ENCODE results near the gene MATN1.

Gene MATN1

DNA sequence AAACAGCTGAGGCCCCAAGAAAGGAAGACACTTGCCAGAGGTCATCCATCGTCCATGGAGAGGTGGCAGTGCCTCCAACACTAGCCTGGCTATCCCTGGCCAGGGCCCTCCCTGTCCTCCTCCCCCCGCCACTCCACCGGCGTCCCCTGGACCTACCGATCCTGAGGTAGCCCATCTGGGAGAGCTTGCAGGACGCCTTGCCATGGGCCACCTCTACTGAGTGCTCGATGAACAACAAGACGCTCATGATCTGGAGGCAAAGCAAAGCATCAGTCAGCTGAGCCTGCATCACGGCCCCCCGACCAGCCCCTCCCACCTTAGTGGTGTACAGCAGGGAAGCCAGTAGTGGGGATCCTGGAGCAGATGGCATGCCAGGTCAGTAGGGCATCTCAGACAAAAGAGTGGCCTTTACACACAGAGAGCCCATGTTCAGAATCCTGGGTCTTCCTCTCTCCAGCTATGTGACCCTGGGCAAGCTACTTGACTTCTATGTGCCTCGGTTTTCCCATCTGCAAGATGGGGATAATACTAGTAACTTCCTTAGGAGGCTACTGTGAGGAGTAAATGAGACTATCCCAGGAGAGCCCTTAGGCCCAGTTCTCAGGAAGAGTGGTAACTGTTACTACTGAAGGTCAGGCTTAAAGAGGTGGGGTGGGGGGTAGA is 19.0 kb upstream of the MATN1 start:
- Histone ChIP-seq H3K4me3 (ENCODE audit: severe bottlenecking) (no peak overlapping the region), H3K9me3 (ENCODE audit: severe bottlenecking) (no peaks in the 10 kb centered on the region), H3K27ac (ENCODE audit: poor library complexity, severe bottlenecking) (no peak overlapping the region), H3K27me3 (ENCODE audit: insufficient read depth, poor library complexity, severe bottlenecking) (no peaks in the 10 kb centered on the region), H3K36me3 (ENCODE audit: low read depth) (no peaks in the 10 kb centered on the region), H3K4me1 (ENCODE audit: insufficient read depth, poor library complexity, severe bottlenecking) (peaks cover 19% of the 10 kb centered on the region)
- TF ChIP-seq, protein P1, sequence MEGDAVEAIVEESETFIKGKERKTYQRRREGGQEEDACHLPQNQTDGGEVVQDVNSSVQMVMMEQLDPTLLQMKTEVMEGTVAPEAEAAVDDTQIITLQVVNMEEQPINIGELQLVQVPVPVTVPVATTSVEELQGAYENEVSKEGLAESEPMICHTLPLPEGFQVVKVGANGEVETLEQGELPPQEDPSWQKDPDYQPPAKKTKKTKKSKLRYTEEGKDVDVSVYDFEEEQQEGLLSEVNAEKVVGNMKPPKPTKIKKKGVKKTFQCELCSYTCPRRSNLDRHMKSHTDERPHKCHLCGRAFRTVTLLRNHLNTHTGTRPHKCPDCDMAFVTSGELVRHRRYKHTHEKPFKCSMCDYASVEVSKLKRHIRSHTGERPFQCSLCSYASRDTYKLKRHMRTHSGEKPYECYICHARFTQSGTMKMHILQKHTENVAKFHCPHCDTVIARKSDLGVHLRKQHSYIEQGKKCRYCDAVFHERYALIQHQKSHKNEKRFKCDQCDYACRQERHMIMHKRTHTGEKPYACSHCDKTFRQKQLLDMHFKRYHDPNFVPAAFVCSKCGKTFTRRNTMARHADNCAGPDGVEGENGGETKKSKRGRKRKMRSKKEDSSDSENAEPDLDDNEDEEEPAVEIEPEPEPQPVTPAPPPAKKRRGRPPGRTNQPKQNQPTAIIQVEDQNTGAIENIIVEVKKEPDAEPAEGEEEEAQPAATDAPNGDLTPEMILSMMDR (IDR thresholded peaks at IDR 0.05; ENCODE audit: poor library complexity, severe bottlenecking): no peak
- ATAC-seq (ENCODE audit: low read depth) (no peak), DNase-seq (ENCODE audit: low spot score) (no peak)

DNA sequence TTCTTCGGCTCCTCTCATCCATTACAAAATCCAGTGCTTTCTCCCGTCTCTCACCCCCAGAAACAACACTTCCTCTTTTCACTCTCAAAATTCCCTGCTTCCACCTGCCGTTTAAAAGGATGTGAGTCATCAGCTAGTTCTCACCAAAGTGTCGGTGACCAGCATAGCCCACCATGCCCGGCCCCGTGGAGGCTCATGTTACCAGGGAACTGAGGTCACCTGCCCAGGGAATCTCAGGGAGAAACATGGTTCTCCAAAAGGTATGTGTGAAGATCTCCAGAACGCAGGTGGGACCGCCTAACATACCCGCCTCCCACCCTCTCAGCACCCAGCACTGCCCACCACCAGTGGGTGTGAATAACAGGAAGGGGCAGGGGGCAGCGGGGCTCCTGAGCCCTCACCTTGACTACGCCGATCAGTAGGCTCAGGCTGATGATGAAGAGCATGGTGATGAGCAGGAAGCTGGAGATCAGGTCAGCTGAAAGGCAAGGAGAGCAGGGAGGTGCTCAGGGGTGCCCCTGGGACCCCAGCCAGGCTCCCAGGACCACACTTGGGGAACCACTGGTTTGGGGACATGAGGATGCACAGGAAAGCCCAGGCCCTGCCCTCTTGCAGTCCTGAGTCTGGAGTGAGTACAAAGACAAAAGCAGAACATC is 18.0 kb upstream of the MATN1 start:
- DNase-seq (ENCODE audit: low spot score): no peak
- Histone ChIP-seq H3K4me1 (ENCODE audit: insufficient read depth, poor library complexity, severe bottlenecking) (peaks cover 19% of the 10 kb centered on the region), H3K4me3 (ENCODE audit: severe bottlenecking) (no peak overlapping the region), H3K9me3 (ENCODE audit: severe bottlenecking) (no peaks in the 10 kb centered on the region), H3K27me3 (ENCODE audit: insufficient read depth, poor library complexity, severe bottlenecking) (no peaks in the 10 kb centered on the region), H3K27ac (ENCODE audit: poor library complexity, severe bottlenecking) (no peak overlapping the region), H3K36me3 (ENCODE audit: low read depth) (no peaks in the 10 kb centered on the region)
- peak; percentile 47; the same call in 2 of the 3 replicates for ATAC-seq (ENCODE audit: low read depth)
- TF ChIP-seq, protein P1 (IDR thresholded peaks at IDR 0.05; ENCODE audit: poor library complexity, severe bottlenecking): no peak

DNA sequence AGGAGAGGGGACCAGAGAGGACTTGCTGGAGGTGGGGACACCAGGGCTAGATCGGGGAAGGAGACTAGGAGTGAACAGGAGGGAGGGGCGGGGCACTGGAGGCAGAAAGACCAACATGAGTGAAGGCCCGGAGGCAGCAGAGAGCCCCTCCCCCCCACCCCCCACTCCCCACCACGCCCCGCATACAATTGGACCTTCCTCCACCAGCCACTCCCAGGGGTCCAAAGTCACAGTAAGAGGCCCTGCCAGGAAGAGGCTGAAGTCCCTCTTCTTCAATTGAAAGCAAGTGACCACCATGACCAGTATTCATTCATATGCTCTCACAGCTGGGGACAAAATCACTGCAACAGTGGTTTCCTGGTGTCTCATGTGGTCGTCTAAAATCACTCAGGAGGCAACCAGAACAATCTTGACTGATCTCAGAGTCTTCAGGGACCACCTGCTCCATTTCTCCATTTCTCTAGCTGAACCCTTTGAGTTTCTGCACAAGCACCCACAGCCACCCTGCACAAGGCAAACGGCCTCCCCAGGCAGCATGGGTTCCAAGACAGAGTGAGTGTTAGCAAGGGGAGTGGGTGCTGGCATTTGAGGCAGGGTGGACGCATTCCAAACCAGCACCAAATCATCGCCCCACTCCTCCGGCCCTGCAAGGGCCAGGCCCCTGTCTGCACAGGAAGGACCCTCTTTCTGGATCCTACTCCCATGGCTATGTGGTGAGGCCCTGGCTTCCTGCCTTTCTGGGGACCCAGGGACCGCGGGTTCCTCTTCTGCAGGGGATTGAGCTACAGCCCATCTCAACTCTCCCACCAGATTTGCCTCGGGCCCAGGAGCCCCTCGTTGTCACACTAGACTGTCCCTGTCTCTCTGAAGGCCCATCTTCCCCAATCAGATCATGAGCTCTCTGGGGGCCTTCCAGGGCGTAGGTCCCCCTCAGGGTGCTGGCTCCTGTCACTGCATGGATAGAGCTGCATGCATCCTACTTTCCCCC is 17.2 kb upstream of the MATN1 start:
- Histone ChIP-seq H3K4me3 (ENCODE audit: severe bottlenecking) (no peak overlapping the region), H3K4me1 (ENCODE audit: insufficient read depth, poor library complexity, severe bottlenecking) (peaks cover 19% of the 10 kb centered on the region), H3K27me3 (ENCODE audit: insufficient read depth, poor library complexity, severe bottlenecking) (no peaks in the 10 kb centered on the region), H3K9me3 (ENCODE audit: severe bottlenecking) (no peaks in the 10 kb centered on the region), H3K36me3 (ENCODE audit: low read depth) (no peaks in the 10 kb centered on the region), H3K27ac (ENCODE audit: poor library complexity, severe bottlenecking) (no peak overlapping the region)
- ATAC-seq (ENCODE audit: low read depth): no peak
- no peak for DNase-seq (ENCODE audit: low spot score)
- TF ChIP-seq, protein P1 (IDR thresholded peaks at IDR 0.05; ENCODE audit: poor library complexity, severe bottlenecking): no peak

DNA sequence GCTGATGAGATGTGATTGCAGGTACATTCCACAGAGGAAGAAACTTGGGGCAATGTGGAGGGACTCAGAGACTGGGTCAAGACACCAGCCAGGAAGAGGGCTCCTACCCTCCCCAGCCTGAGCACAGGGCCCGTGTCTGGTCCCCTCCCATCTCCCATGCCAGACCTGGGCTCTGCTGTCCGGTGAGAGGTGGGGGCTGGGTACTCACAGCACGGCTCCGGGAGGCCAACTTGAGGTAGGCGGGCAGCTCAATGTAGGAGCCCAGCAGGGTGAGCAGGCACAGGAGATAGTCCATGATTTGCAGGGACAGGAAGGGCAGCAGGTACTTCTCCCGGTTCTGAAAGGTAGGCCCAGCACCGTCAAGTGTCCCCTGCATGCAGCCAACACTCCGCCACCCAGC is 16.2 kb upstream of the MATN1 start:
- Histone ChIP-seq H3K4me3 (ENCODE audit: severe bottlenecking) (no peak overlapping the region), H3K9me3 (ENCODE audit: severe bottlenecking) (no peaks in the 10 kb centered on the region), H3K4me1 (ENCODE audit: insufficient read depth, poor library complexity, severe bottlenecking) (peaks cover 19% of the 10 kb centered on the region), H3K36me3 (ENCODE audit: low read depth) (no peaks in the 10 kb centered on the region), H3K27me3 (ENCODE audit: insufficient read depth, poor library complexity, severe bottlenecking) (no peaks in the 10 kb centered on the region), H3K27ac (ENCODE audit: poor library complexity, severe bottlenecking) (no peak overlapping the region)
- ATAC-seq (ENCODE audit: low read depth): no peak
- DNase-seq (ENCODE audit: low spot score): no peak
- TF ChIP-seq, protein P1 (IDR thresholded peaks at IDR 0.05; ENCODE audit: poor library complexity, severe bottlenecking): no peak

Measured in RWPE2 (cell line).